H1 (cell line): ENCODE measurements around the gene ESR1. TPM values are rescaled to one million over a fixed set of nuclear protein-coding genes. Genes with fewer than 3 reads are reported as not detected.
"Not testable (repeated sequence)": the region's sequence is repeated elsewhere in the genome, so short reads cannot be mapped to it uniquely, and the experiment has no call there.

Source experiments
- CTCF ChIA-PET: fragments of 300-600 bp; sonication (Branson Sonifier 250); formaldehyde crosslinking; loops from one replicate; lab custom pipeline; 2021; ENCODE audit not compliant: partially characterized antibody; lab: Charles Lee
- POLR2A ChIA-PET: fragments of 300-600 bp; sonication (Branson Sonifier 250); formaldehyde crosslinking; loops from one replicate; lab custom pipeline; 2021; ENCODE audit warnings: inconsistent platforms; ENCODE audit not compliant: partially characterized antibody; lab: Charles Lee
- DNase-seq, 2 experiments: peaks; one replicate each; pipeline versions ENCODE4 v3.0.0 to v3.0.0-alpha.2; 2010 to 2022; ENCODE audit warnings: low spot score in 2 of 2, low read depth in 1 of 2, mixed read lengths in 1 of 2
- FAIRE-seq: peaks from 2 replicates; lab custom pipeline; 2011; peaks lifted over from hg19 to GRCh38; lab: Jason Lieb, UNC
- H2AFZ ChIP-seq: 2 replicates; pipeline ENCODE4 v1.8.1; 2012; ENCODE audit warnings: low read length, inconsistent platforms
- H2AK5ac ChIP-seq: 2 replicates; pipeline ENCODE4 v1.6.1; 2013; ENCODE audit warnings: low read depth, low read length
- H2BK120ac ChIP-seq: replicated peaks from 2 replicates; pipeline ENCODE3; 2013; ENCODE audit warnings: low read depth, low read length, inconsistent platforms
- H2BK12ac ChIP-seq: 2 replicates; pipeline ENCODE4 v1.6.1; 2013; ENCODE audit warnings: low read depth, low read length
- H2BK15ac ChIP-seq: 2 replicates; pipeline ENCODE4 v1.6.1; 2013; ENCODE audit warnings: low read length
- H2BK20ac ChIP-seq: 2 replicates; pipeline ENCODE4 v1.6.1; 2013; ENCODE audit warnings: low read length
- H2BK5ac ChIP-seq: 2 replicates; pipeline ENCODE4 v1.6.1; 2013; ENCODE audit warnings: low read depth, low read length
- H3K14ac ChIP-seq: 2 replicates; pipeline ENCODE4 v1.6.1; 2013; ENCODE audit warnings: inconsistent platforms; ENCODE audit not compliant: insufficient read length
- H3K18ac ChIP-seq: 2 replicates; pipeline ENCODE4 v1.6.1; 2013; ENCODE audit warnings: low read length; ENCODE audit errors: extremely low read depth
- H3K23ac ChIP-seq: 2 replicates; pipeline ENCODE4 v1.6.1; 2013; ENCODE audit warnings: inconsistent platforms; ENCODE audit not compliant: insufficient read length
- H3K23me2 ChIP-seq: 2 replicates; pipeline ENCODE4 v1.6.1; 2013; ENCODE audit warnings: low read depth, low read length
- H3K27ac ChIP-seq: 2 replicates; pipeline ENCODE4 v1.6.1; 2011; ENCODE audit warnings: low read depth, low read length, inconsistent platforms
- H3K27me3 ChIP-seq, 4 experiments: replicated peaks in 1 of 4; 1 replicate in 1 of 4; 2 replicates in 3 of 4; pipeline versions ENCODE4 v1.6.1 to v1.8.1; 2011 to 2013; ENCODE audit warnings: low read length in 3 of 4, mild to moderate bottlenecking in 3 of 4, inconsistent platforms in 2 of 4, mixed read lengths in 2 of 4, moderate library complexity in 1 of 4; ENCODE audit not compliant: control insufficient read depth in 3 of 4, insufficient read depth in 3 of 4; ENCODE audit errors: extremely low read depth in 1 of 4
- H3K36me3 ChIP-seq, 4 experiments: 2 replicates each; pipeline versions ENCODE4 v1.6.1 to v1.8.1; 2011 to 2013; ENCODE audit warnings: mild to moderate bottlenecking in 4 of 4, low read length in 3 of 4, moderate library complexity in 2 of 4, control low read depth in 1 of 4, inconsistent platforms in 1 of 4; ENCODE audit not compliant: insufficient read depth in 4 of 4, control insufficient read depth in 2 of 4
- H3K4ac ChIP-seq: replicated peaks from 2 replicates; pipeline ENCODE3; 2013; ENCODE audit warnings: low read length, low read depth, mixed read lengths, inconsistent platforms; ENCODE audit not compliant: insufficient read length
- H3K4me1 ChIP-seq, 4 experiments: replicated peaks in 1 of 4; 1 replicate in 1 of 4; 2 replicates in 3 of 4; pipeline versions ENCODE4 v1.6.1 to v1.8.1; 2011 to 2013; ENCODE audit warnings: low read length in 3 of 4, inconsistent platforms in 2 of 4, mixed read lengths in 1 of 4; ENCODE audit not compliant: insufficient read depth in 4 of 4, control insufficient read depth in 3 of 4
- H3K4me2 ChIP-seq, 2 experiments: 2 replicates each; pipeline versions ENCODE4 v1.6.1 to v1.8.1; 2011 to 2013; ENCODE audit warnings: low read depth in 2 of 2, low read length in 2 of 2, control low read depth in 1 of 2, inconsistent platforms in 1 of 2, mild to moderate bottlenecking in 1 of 2; ENCODE audit not compliant: insufficient read depth in 1 of 2
- H3K4me3 ChIP-seq, 4 experiments: fragments of 200-600, 300-600 bp in 1 of 4; sonication (generic), shearing (Covaris generic), sonication (Bioruptor Twin) in 1 of 4; 2 replicates each; pipeline versions ENCODE4 v1.5.1 to v1.8.1; 2011 to 2016; ENCODE audit warnings: low read length in 4 of 4, low read depth in 3 of 4, control low read depth in 2 of 4, inconsistent platforms in 2 of 4, mild to moderate bottlenecking in 2 of 4, mixed read lengths in 1 of 4, moderate library complexity in 1 of 4; ENCODE audit not compliant: insufficient read depth in 2 of 4; ENCODE audit errors: extremely low read depth in 1 of 4
- H3K56ac ChIP-seq: replicated peaks from 2 replicates; pipeline ENCODE3; 2013; ENCODE audit warnings: low read depth, mild to moderate bottlenecking, mixed read lengths, low read length, inconsistent platforms; ENCODE audit not compliant: insufficient read length
- H3K79me1 ChIP-seq: 2 replicates; pipeline ENCODE4 v1.6.1; 2013; ENCODE audit warnings: low read depth, low read length, control low read depth
- H3K79me2 ChIP-seq, 2 experiments: 2 replicates each; pipeline versions ENCODE4 v1.6.1 to v1.8.1; 2012 to 2013; ENCODE audit warnings: low read length in 2 of 2, mild to moderate bottlenecking in 2 of 2, inconsistent platforms in 1 of 2; ENCODE audit not compliant: insufficient read depth in 2 of 2, control insufficient read depth in 1 of 2
- H3K9ac ChIP-seq, 4 experiments: replicated peaks in 1 of 4; 1 replicate in 1 of 4; 2 replicates in 3 of 4; pipeline versions ENCODE4 v1.6.1 to v1.8.1; 2011 to 2013; ENCODE audit warnings: low read depth in 3 of 4, low read length in 3 of 4, control low read depth in 2 of 4, mild to moderate bottlenecking in 2 of 4, moderate library complexity in 2 of 4, inconsistent platforms in 1 of 4; ENCODE audit errors: extremely low read depth in 1 of 4
- H3K9me3 ChIP-seq, 2 experiments: 2 replicates each; pipeline versions ENCODE4 v1.6.1 to v1.8.1; 2012 to 2013; ENCODE audit warnings: mild to moderate bottlenecking in 2 of 2, moderate library complexity in 2 of 2, control low read depth in 1 of 2, inconsistent platforms in 1 of 2, low read depth in 1 of 2, low read length in 1 of 2, mixed read lengths in 1 of 2; ENCODE audit not compliant: insufficient read depth in 2 of 2
- H4K20me1 ChIP-seq, 2 experiments: replicated peaks in 1 of 2; 2 replicates each; pipeline versions ENCODE3 to v1.8.1; 2011 to 2013; ENCODE audit warnings: inconsistent platforms in 2 of 2, low read length in 2 of 2, mild to moderate bottlenecking in 1 of 2; ENCODE audit not compliant: insufficient read depth in 2 of 2, control insufficient read depth in 1 of 2
- H4K5ac ChIP-seq: 2 replicates; pipeline ENCODE4 v1.6.1; 2013; ENCODE audit warnings: low read length, low read depth, mixed read lengths, inconsistent platforms; ENCODE audit not compliant: insufficient read length
- H4K8ac ChIP-seq: 2 replicates; pipeline ENCODE4 v1.8.0; 2013; ENCODE audit warnings: mild to moderate bottlenecking, moderate library complexity, low read length, inconsistent platforms; ENCODE audit not compliant: insufficient read depth; ENCODE audit errors: extremely low read depth
- H4K91ac ChIP-seq: replicated peaks from 2 replicates; pipeline ENCODE3; 2013; ENCODE audit warnings: low read length, mixed read lengths, inconsistent platforms; ENCODE audit not compliant: insufficient read length
- WGBS, 2 experiments: shearing (Covaris generic) in 1 of 2; methylation state at CpG; one replicate each; pipeline versions ENCODE4 v1.1.6 to v1.1.7; 2013 to 2015; ENCODE audit warnings: low lambda C conversion rate in 2 of 2, mixed read lengths in 2 of 2, inconsistent platforms in 1 of 2, low coverage in 1 of 2, missing lambda C conversion rate in 1 of 2; ENCODE audit not compliant: insufficient replicate concordance in 2 of 2, insufficient coverage in 1 of 2, insufficient read length in 1 of 2; ENCODE audit errors: extremely low coverage in 1 of 2, missing lambda C conversion rate in 1 of 2; 5-methylcytosine and 5-hydroxymethylcytosine counted together
- polyA plus RNA-seq, 7 experiments: library from polyadenylated mRNA; depleted of rRNA in 3 of 7; stranded (reverse) in 5 of 7; unstranded in 2 of 7; fragments of >200 nt in 5 of 7; fragments of 200-250 nt in 2 of 7; gene quantifications; 1 replicate in 5 of 7; 2 replicates in 1 of 7; 4 replicates in 1 of 7; pipeline versions ENCODE4 v1.2.1 to v1.2.3, GENCODE V29; 2011 to 2013; ENCODE audit warnings: missing spikeins in 2 of 7, mixed read lengths in 2 of 7
- total RNA-seq: library from RNA; stranded (reverse); fragmentation: NEBNext Ultra II Directional; extraction: Animal tissue kit (Norgen Biotek cat#: 25700); gene quantifications from 2 replicates; pipeline ENCODE4 v1.2.1, GENCODE V29; 2021

The ESR1 gene
- total and polyA plus RNA-seq, 2 of the 8 experiments (the other 6 are each of a cell fraction or from before 2014, with no cell fraction given), result 0.03 to 0.17 TPM

DNA sequence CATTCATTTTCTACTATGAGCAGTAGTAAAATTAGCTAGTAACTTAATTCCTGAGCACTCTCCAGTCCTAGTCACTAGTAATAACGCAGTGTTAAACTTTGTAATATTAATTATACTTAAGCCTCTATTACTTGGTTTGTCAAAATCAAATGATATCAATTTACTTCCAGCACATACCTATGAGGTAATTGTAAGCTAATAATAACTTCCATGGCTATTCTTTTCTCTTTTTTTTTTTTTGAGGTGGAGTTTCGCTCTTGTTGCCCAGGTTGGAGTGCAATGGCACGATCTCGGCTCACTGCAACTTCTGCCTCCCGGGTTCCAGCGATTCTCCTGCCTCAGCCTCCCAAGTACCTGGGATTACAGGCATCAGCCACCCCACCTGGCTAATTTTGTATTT, 219.3 kb downstream of the ESR1 start:
- 89% methylated on average over 4 of the region's 6 CpGs; no CpG with 5 or more reads in 1 of the 2 experiments for WGBS, 2 experiments
- H3K23me2 ChIP-seq, H3K36me3 ChIP-seq, H3K4ac ChIP-seq, H2BK12ac ChIP-seq, H4K8ac ChIP-seq, H4K20me1 ChIP-seq, H3K79me1 ChIP-seq, POLR2A ChIA-PET, H4K5ac ChIP-seq, H3K4me3 ChIP-seq, FAIRE-seq, H3K14ac ChIP-seq, H3K9ac ChIP-seq, H3K4me1 ChIP-seq, H3K27me3 ChIP-seq, H4K91ac ChIP-seq, H2BK120ac ChIP-seq, H3K18ac ChIP-seq, H2AFZ ChIP-seq, H3K9me3 ChIP-seq, H2AK5ac ChIP-seq, H2BK20ac ChIP-seq, H3K79me2 ChIP-seq, DNase-seq, H3K23ac ChIP-seq, H3K56ac ChIP-seq, H2BK15ac ChIP-seq, H3K27ac ChIP-seq, H3K4me2 ChIP-seq, H2BK5ac ChIP-seq: not testable (repeated sequence)
- CTCF ChIA-PET, result interaction anchor here (1.1 to 1.5 kb wide), 2 partner anchors 52 kb away, joined by 4 to 5 read pairs; no protein-coding TSS in a partner anchor

DNA sequence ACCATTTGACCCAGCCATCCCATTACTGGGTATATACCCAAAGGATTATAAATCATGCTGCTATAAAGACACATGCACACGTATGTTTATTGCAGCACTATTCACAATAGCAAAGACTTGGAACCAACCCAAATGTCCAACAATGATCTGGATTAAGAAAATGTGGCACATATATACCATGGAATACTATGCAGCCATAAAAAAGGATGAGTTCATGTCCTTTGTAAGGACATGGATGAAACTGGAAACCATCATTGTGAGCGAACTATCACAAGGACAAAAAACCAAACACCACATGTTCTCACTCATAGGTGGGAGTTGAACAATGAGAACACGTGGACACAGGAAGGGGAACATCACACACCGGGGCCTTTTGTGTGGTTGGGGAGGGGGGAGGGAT, 226.3 kb downstream of the ESR1 start:
- H3K4ac ChIP-seq, H3K18ac ChIP-seq, H3K14ac ChIP-seq, H3K4me1 ChIP-seq, H2BK20ac ChIP-seq, H4K8ac ChIP-seq, H3K4me2 ChIP-seq, H3K27ac ChIP-seq, H2AK5ac ChIP-seq, H2BK5ac ChIP-seq, POLR2A ChIA-PET, H3K23me2 ChIP-seq, H2BK15ac ChIP-seq, H3K9me3 ChIP-seq, H4K5ac ChIP-seq, H3K79me2 ChIP-seq, H3K4me3 ChIP-seq, H4K20me1 ChIP-seq, H3K36me3 ChIP-seq, CTCF ChIA-PET, H3K9ac ChIP-seq, DNase-seq, H2BK120ac ChIP-seq, H4K91ac ChIP-seq, FAIRE-seq, H2AFZ ChIP-seq, H2BK12ac ChIP-seq, H3K27me3 ChIP-seq, H3K23ac ChIP-seq, H3K56ac ChIP-seq, H3K79me1 ChIP-seq: not testable (repeated sequence)
- WGBS, 2 experiments, result 72% methylated on average over 2 of the region's 4 CpGs; no CpG with 5 or more reads in 1 of the 2 experiments
